ENCODE data around the gene CCL13.

CCL13 gene

DNA sequence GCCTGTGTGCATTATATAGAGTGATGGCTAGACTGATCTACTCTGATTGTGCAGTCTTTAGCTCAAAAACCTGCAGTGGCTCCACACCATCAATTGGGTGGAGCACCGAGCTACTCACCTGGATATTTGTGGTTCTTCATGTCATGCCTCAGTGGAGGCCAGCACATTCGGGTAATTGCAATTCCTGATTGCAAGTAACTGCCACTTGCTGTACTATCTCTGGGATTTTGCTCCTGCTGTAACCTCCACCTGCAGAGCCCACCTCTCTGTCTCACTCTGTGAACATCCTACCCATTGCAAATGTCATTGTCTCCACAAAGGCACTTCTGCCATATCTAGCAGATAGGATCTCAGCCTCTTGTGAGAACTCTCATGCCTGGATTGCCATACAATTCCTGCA is 8.5 kb downstream of the CCL13 start:
- no peak for DNase-seq

DNA sequence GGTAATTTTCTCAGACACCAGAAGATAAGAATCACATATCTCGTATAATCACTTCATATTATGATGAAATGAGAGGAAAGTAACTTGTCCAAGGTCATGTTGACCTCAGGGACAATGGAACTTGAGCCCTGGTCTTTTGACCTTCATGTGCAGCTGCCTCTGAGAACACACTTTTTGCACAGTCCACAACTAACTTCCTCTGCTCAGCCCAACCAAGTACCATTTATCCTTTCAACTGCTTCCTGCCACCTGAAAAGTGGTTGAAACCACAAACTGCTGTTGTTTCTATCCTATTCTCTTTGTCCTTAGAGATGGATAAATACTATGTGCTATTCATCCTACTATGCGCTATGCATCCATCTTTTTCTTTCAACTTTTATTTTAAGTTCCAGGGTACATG is 9.1 kb downstream of the CCL13 start:
- no peak for DNase-seq

DNA sequence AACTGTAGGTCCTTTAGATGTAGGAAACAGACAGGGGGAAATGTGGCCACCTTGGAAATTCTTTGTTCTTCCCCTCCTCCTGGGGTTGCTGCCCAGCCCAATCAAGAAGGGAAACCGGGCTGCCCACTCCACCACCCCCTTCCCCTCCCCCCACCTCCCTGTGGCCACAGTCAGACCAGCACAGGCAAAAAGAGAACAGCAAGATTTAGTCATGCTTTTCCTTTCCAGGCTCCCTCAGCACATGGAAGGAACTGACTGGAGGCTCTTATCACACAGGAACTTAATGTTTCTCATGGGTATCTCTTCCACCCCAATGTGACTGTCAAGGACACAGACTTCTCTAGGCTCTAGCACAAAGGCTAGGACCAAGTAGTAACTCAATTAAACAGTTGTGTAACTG is 9.7 kb downstream of the CCL13 start:
- no peak for DNase-seq

DNA sequence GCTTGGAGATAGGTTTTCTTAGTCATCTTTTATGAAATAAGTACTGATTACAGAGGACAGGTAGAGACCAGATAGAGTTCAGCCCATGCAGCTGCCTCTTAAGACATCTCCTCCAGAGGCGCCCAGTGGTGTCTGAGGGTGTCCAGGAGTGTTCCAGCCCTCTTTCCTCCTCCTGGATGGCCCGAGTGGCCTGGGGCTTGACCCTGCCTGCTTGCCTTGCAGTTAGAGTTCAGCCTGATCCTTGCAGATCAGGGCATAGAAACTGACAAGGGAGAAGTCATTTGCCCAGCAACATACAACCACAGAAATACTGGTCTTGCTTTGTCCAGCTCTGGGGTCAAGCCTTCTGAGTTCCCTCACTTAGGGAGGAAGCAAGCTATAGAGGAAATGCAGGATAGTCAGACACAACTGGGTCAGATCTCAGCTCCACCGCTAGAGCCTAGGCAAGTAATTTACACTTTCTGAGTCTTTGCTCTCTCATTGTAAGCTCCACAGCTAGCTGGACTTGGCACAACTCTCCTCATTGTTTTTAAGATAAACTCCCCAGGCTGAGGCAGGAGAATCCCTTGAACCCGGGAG is 10.3 kb downstream of the CCL13 start:
- no peak for DNase-seq

DNA sequence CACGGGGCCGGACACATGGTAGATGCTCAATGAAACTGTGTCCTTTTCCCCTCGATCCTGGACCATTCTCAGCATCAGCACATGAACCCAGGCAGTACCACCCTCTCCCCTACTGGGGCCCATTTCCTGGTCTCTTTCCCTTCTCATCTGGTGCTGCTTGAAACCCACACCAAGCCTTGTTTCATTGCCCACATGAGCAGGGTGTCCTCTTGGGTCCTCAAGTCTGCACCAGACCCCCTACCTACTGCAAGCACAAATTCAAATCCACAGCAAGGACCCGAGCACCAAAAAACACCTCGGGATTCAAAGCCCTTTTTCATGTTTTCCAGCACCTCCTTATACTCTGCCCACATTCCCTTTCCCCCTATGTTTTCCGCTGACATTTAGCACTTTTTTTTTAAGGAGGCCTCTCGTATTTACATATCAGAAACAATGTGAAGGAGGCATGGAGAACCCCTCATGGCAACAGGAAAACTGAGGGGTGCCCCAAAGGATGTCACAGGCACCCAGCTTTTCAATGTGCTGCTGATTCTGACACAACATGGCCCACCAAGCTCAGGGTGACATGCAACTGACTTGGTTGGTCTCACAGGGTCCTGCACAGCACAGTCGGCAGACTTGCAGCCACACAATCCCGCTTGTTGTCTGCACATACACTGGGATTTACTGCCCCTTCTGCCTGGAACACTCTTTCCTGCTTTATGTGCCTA is 11.4 kb downstream of the CCL13 start:
- no peak for DNase-seq

DNA sequence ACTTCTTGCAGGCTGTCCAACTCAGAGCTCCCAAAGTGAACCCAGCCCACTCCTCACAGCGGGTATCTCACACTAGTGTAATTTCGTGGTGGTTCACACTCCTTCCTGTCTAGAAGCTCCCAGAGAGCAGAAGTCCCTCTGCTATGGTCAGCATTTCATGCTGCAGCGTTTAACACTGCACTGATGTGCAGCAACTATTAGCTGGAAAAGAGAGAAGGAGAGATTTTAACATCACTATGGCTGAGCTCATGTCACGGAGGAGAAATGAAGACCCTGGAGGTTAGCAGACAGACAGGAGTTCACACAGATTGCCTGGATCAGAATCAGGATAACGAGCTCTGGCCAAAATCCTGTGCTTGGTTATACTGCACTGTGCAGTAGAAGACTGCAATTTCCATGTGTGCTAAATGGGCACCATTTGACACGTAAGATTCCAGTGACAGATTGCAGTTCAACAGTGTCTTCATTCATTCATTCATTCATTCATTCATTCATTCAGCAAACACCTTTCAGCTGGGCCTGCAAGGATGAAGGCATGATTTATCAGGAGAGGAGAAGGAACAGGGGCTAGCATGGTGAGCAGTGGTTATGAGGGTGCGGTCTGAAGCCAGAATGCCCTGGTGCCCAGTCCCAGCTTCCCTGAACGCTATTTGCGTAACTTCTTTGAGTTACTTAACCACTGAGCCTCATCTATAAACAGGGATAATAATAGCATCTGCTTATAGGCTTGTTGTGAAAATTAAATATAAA is 12.1 kb downstream of the CCL13 start:
- DNase-seq: no peak

DNA sequence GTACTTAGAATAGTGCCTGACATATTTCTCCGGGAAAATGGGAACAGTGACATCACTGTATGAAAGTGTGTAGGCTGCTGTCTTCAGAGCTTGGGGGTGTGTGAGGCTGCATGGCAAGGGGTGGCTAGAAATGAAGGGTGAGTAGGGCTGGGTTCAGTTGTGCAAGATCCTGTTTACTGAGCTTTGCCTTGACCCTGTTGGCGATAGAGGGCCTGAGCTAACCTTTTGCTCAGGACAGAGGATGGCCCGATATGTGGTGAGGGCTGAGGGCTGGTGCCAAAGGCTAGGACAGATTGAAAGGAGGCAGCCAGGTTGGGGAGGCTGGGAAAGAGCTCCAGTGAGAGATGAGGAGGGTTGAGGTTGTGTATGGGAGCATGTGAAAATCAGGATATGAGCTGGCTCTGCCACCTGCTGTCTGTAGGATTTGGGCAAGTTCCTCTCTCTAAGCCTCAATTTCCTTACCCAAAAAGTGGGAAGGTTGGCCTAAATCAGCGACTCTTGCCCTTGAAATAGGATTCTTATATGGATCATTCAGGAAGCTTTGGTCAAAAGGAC is 12.7 kb downstream of the CCL13 start:
- DNase-seq: no peak

DNA sequence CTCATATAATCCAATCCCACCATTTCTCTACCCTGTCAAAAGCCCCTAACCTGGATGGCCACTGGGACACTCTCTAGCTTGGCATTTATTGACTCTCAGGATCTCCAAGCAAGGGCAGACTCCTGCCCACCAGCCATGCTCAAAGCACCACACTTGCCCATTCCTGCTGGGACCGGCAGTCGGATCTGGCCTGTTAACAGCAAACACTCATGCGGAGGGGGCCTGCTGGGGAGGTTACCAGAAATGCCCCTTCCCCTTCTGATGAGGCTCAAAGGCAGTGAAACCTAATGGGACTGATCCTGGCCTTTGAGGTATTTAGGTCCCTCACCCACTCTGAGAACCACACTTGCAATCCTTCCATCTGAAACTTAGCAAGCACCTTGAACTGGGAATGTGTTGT is 13.3 kb downstream of the CCL13 start:
- no peak for DNase-seq

DNA sequence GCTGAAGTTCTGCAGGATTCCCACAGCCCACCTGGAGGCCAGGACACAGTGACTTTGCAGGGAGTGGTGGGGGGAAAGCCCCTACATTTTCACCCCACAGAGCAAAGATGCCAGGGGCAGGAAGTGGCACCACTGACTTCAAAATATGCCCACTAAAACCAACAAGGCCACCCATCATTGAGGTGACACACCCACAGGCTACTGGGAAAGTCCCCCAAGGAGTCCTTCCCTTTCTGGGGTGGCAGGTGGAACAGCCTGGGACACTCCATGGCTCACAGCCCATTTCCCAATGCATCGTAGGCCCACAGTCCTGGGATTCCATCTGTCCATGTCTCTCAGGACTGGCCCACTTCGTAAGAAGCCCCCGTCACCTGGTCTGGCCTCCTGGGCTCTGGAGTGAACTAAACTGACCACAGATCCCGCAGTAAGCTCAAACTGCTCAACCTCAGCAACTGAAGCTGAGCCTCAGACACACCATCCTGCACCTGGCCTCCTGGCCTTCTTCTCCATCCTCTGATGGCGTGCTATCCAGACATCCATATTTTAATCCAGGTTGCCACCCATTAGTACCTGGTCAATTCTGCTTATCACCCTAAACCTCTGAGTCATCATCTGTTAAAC is 14.2 kb downstream of the CCL13 start:
- no peak for DNase-seq

DNA sequence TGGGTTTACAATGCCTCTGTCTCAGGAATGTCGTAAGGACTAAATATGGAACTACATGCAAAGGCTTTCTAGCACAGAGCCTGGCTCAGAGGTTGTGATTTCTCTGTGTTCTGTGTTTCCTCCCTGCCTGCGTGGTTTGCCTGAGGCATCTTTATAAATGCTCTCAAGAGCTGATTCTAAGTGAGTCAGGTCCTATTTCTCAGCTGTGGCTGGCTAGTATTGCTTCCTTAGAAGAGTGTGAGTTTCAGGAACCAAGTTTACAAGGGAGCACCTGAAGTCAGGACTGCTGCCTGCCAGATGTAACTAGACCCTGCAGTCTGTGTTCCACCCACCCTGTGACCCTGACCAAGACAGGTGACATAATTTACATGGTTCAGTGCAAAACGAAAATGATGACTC is 14.7 kb downstream of the CCL13 start:
- no peak for DNase-seq

DNA sequence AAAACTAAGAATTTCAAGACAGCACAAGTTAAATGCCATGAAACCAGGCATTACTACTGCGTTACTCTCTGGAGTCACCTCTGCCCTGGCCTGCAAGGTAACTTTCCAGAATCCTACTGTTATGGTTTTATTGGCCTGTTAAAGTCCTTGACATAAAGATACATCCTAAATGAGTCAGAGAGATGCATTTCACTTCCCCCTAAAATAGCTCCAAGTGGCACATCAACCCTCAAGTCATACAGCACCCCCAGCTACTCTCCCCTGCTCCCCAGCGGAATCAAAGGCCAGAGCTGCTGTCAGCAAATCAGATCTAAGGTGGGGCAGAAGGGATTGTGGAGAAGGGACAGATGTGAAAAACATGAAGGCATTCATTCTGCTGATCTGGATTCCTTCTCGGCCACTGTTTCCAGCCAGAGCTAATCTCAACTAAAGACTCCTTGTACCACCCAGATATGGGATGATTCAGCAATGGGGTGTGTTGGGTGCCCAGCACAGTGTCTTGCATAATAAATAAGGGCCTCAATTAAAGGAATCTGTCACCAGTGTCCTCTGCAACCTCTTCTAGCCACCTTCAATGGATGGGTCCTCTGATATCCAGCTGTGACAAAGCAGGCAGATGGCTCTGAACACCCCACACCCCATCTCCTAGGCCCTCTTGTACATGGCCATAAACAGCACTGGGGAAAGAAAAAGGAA is 15.3 kb downstream of the CCL13 start:
- no peak for DNase-seq

DNA sequence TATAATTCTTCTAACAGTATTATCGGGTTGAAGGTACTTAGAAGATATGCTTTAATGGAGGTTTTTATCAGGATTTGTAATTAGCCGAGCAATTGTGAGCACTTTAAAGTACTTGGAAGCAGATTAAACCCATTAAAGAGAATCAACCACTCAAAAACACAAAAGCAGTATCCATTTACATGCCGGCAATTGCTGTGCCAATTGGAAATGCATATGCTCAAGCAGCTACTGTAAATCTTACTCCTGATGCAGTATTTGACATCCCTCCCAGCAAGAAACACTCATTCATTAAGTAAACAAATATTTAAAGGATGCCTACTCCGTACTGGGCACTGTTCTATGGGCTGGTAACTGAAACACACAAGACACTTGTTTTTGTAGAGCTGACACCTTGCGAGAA is 18.2 kb downstream of the CCL13 start:
- no peak for DNase-seq

DNA sequence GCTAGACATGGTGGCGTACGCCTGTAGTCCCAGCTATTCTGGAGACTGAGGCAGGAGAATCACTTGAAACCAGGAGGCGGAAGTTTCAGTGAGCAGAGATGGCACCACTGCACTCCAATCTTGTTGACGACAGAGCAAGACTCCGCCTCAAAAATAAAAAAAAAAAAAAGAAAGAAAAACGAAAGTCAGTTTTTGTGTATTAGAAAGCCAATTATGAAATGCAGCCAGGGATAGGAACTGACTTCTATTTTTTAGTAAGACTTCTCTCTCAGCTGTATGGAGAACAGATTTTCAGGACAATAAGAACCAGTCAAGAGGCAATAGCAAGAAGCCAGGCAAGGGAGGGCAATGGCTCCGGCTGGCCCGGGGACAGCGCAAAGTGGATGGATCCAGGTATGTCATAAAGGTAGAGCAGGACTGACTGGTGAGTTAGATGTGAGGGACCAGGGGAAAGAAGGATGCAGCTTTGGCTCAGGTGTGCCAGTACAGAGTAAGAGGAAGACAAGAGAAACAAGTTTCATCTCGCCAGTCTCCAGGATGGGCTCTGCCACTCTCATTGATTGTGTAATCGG is 19.2 kb downstream of the CCL13 start:
- no peak for DNase-seq

DNA sequence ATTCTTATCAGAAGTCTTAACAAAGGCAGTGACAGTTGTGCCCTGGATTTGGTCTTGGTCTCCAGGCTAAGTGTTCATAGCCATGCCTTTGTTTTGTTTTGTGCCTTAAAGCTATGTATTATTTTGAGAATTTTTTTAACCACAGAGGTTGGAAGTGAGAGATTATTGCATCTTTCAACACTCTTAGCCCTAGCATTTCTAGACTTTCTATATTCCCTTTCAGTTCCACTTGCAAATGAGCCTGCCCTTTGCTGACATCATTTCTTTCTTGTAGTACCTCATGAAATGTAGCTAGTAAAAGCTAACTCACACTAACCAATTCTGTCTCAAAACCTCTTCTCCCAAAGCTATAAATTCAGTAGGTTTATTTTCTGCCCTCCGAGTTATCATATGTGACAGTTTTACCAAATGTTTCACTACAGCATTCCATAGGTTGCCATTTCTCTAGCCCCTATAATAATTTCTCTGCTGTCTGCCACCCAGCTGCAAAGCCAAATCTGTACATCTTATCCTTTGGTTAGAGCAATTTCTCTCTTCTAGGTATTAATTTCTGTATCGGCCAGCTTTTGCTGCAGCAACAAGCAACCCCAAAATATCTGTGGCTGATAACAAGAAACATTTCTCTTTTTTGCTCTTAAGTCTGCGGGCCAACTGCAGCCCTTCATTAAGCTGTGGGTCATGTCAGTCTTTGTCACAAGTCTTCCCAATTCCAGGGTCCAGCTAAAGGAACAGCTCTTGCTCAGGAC is 21.0 kb downstream of the CCL13 start:
- no peak for DNase-seq

DNA sequence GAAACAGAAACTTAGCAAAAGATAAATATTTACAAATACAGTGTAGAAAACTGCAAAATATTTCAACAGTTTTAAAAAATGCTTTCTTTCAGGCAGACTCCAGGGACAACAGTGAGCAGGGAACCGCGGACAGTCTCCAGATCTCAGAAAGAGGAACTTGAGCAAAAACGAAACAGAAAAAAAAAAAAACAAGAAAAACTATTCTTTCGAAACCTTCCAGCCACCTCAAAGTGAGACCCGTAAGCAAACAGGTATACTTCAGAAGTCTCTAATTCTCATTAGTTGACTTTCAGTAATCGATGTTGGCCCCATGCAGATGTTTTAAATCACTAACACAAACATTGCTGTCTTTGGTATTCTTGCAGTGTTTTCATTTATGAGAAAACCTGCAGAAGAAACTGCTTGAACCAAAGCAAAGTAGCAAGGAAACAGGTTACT is 22.4 kb downstream of the CCL13 start:
- no peak for DNase-seq

DNA sequence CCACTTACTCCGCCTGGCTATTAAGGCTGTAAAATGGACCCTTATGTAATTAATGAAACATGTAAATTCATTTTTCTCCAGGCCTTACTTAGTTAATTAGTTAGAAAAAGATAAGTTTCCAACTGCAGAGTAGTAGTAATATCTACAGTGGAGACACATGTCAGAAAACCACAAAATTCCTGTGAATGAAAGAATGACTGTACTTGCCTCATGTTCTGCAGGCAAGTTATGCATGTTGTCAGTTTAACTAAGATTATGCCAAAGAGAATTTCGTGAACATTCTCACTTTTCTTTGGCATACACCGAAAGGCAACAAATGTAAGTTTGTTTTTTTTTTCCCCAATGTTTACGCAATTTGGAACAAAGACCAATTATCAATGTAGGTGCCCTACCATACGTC is 23.6 kb downstream of the CCL13 start:
- DNase-seq: no peak

DNA sequence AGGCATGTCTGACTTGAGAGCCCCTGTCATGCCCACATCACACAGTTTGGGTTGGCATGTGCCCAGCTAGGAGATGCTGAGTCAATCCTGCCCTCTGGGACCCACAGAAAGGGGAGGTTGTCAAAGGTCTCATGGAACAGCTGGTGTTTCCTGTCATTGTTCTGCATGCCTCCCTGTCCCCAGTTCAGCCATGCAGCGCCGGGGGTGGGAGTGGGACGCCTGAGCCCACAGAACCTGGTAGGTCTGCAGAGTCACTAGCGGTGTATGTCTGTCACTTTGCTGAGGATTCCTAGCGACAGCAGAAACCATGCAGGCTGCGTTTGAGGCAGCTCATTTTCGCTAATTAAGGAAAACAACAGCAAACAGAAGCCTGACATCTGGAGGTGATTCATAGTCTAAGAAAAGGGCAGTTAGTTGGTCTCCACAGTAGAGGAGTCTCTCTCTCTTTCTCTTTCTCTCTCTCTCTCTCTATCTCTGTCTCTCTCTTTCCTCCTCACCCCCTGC is 26.4 kb downstream of the CCL13 start:
- no peak for DNase-seq

DNA sequence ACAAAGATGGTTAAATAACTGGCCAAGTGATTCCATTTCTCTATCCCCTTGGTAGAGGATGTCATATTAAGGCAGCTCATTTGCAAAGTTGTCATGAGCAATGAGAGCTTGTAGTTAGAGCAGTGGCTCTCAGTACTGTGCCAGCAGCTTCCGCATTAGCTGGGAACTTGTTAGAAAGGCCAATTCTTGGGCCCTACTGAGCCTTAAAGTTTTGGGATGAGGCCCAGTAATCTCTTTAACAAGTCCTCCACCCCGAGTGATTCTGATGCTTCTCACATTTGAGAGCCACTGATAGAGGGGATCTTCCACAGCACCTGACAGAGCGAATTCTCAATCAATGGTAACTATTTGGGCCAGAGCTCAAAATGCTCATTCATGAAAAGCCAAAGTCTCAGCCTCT is 26.9 kb downstream of the CCL13 start:
- DNase-seq: no peak

DNA sequence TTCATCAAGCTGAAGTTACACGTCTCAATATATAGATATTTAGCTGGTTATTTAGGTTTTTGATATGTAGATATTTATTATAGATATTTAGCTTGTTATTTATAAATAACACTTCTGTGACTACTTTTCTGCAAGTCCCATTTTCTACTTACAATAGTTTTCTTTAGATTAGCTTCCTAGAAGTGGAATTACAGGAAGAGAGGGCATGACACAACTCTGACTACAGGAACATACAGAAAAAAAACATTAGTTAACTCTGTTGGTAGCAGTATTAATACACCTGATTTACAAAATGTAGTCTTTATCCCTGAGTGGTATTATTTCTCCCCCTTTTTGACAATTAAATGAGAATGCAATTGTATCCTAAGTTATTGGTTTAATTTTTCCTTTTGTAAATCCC is 28.0 kb downstream of the CCL13 start:
- no peak for DNase-seq

DNA sequence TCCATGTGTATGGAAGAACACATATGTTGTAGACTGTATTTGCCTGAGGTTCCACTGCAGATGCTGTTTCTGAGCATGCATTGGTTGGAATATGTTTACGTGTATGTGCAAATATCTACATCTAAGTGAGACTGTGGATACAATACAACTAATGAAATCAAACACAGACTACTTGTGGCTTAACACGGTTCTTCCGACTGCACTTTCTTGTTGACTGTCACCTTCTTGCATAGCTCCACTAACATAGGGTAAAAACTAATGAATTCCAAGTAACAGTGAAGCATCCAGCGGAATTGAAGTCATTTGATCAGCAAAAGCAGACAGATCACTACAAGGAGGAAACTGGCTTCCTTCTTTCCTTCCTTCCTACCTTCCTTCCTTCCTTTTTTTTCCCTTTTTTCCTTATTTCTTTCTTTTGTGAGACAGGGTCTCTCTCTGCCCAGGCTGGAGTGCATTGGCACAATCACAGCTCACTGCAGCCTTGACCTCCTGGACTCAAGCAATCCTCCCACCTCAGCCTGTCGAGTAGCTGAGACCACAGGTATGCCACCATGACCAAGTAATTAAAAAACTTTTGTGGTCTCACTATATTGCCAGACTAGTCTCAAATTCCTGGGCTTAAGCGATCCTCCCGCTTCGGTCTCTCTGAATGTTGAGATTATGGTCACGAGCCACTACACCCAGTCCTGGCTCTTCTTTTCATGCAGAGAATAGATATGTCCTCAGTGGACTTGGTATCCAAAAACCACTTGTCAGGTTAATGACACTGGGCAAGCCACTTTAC is 28.7 kb downstream of the CCL13 start:
- no peak for DNase-seq

DNA sequence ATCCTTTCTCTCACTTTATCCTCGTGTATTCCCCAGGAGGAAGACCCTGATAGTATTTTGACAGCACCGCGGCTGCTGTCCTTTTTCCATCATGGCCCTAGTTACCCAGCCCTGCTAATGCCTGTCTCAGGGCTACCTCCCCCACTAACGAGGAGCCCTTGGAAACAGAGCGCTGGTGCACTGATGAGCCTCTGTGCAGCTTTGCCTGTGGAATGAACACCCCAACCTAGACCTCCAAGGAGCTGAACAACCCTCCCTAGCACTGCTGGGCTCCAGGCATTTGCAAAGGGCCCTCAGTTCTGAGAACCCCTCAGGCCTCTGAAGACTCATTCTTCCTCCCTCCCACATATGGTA is 30.0 kb downstream of the CCL13 start:
- DNase-seq: no peak
